Liver (tissue), 3 donors: ENCODE results near the gene PRSS22.

ENCODE experiments used
- REST ChIP-seq: IDR thresholded peaks from 2 replicates; pipeline ENCODE4 v1.6.1; 2016; ENCODE audit warnings: antibody characterized with exemption, mild to moderate bottlenecking
- TAF1 ChIP-seq: conservative IDR thresholded peaks from 2 replicates; pipeline ENCODE4 v1.6.1; 2016; ENCODE audit warnings: antibody characterized with exemption, mild to moderate bottlenecking
- YY1 ChIP-seq: IDR thresholded peaks from 2 replicates; pipeline ENCODE4 v1.6.1; 2016; ENCODE audit warnings: antibody characterized with exemption, mild to moderate bottlenecking
- TF ChIP-seq, protein P1 (sequence below): fragments of 150-350 bp; IDR thresholded peaks from 2 replicates; pipeline ENCODE4 v1.5.1; 2017; ENCODE audit warnings: improper control_type of control experiment, low read depth, low read length; ENCODE audit not compliant: missing input control
- TF ChIP-seq, protein P2 (sequence below): IDR thresholded peaks from 2 replicates; pipeline ENCODE4 v1.6.1; 2016; ENCODE audit warnings: antibody characterized with exemption
- TF ChIP-seq, protein P3 (sequence below): IDR thresholded peaks from 2 replicates; pipeline ENCODE4 v1.6.1; 2016; ENCODE audit warnings: antibody characterized with exemption
- donor health status: healthy.
- donor health status: healthy.

- TF ChIP-seq, protein P1, sequence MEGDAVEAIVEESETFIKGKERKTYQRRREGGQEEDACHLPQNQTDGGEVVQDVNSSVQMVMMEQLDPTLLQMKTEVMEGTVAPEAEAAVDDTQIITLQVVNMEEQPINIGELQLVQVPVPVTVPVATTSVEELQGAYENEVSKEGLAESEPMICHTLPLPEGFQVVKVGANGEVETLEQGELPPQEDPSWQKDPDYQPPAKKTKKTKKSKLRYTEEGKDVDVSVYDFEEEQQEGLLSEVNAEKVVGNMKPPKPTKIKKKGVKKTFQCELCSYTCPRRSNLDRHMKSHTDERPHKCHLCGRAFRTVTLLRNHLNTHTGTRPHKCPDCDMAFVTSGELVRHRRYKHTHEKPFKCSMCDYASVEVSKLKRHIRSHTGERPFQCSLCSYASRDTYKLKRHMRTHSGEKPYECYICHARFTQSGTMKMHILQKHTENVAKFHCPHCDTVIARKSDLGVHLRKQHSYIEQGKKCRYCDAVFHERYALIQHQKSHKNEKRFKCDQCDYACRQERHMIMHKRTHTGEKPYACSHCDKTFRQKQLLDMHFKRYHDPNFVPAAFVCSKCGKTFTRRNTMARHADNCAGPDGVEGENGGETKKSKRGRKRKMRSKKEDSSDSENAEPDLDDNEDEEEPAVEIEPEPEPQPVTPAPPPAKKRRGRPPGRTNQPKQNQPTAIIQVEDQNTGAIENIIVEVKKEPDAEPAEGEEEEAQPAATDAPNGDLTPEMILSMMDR, result no peak
- no peak for TF ChIP-seq YY1
- TF ChIP-seq, protein P2, sequence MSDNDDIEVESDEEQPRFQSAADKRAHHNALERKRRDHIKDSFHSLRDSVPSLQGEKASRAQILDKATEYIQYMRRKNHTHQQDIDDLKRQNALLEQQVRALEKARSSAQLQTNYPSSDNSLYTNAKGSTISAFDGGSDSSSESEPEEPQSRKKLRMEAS, result no peak
- no peak for TF ChIP-seq REST
- TF ChIP-seq, protein P3, sequence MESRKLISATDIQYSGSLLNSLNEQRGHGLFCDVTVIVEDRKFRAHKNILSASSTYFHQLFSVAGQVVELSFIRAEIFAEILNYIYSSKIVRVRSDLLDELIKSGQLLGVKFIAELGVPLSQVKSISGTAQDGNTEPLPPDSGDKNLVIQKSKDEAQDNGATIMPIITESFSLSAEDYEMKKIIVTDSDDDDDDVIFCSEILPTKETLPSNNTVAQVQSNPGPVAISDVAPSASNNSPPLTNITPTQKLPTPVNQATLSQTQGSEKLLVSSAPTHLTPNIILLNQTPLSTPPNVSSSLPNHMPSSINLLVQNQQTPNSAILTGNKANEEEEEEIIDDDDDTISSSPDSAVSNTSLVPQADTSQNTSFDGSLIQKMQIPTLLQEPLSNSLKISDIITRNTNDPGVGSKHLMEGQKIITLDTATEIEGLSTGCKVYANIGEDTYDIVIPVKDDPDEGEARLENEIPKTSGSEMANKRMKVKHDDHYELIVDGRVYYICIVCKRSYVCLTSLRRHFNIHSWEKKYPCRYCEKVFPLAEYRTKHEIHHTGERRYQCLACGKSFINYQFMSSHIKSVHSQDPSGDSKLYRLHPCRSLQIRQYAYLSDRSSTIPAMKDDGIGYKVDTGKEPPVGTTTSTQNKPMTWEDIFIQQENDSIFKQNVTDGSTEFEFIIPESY, result no peak
- no peak for TF ChIP-seq TAF1
Measured at GRCh38 chr16:2881783-2882649, 24.0 kb upstream of the PRSS22 start.
